ENCODE data around the gene TRDN.
"Not testable (repeated sequence)": the region's sequence is repeated elsewhere in the genome, so short reads cannot be mapped to it uniquely, and the experiment has no call there.

TRDN gene

GRCh38 chr6:123323452-123324329 is 313.1 kb downstream of the TRDN start:
- 0 out of 2 replicates have a peak overlapping the region, but pooled peaks have one; percentile 22 for H2AFZ ChIP-seq (ENCODE audit: low read depth, low read length)
- H3K9ac ChIP-seq (ENCODE audit: low read depth, low read length) = no peak overlapping the region
- no peaks in the 10 kb centered on the region for H3K27me3 ChIP-seq (ENCODE audit: insufficient read depth, low read length, poor library complexity)
- no peak for ATAC-seq (ENCODE audit: insufficient read depth, low read depth)
- no peaks in the 10 kb centered on the region for H3K36me3 ChIP-seq (ENCODE audit: insufficient read depth, low read length)
- H3K79me2 ChIP-seq (ENCODE audit: insufficient read depth, low read length) = no peaks in the 10 kb centered on the region
- H3K9me3 ChIP-seq (ENCODE audit: insufficient read depth, low read length, severe bottlenecking) = no peaks in the 10 kb centered on the region
- TF ChIP-seq CTCF (IDR thresholded peaks at IDR 0.05; ENCODE audit: borderline replicate concordance, extremely low read depth, low read length, poor library complexity, severe bottlenecking) (no peak), EZH2 (IDR thresholded peaks at IDR 0.05; ENCODE audit: borderline replicate concordance, low read depth, low read length, severe bottlenecking) (no peak)
- H3K27ac ChIP-seq (ENCODE audit: low read length) = no peak overlapping the region
- no peak overlapping the region for H3K4me3 ChIP-seq (ENCODE audit: low read depth in 1 of 2, low read length in 2 of 2)
- DNase-seq = no peak
- no peaks in the 10 kb centered on the region for H3K4me1 ChIP-seq (ENCODE audit: insufficient read depth, low read length)
- H4K20me1 ChIP-seq (ENCODE audit: insufficient read depth, low read length) = no peaks in the 10 kb centered on the region
- no peak overlapping the region for H3K4me2 ChIP-seq (ENCODE audit: insufficient read depth, low read length)

GRCh38 chr6:123321020-123321419 is 315.7 kb downstream of the TRDN start:
- H3K4me2 ChIP-seq (ENCODE audit: insufficient read depth, low read length) = no peak overlapping the region
- H3K36me3 ChIP-seq (ENCODE audit: insufficient read depth, low read length) = no peaks in the 10 kb centered on the region
- no peak overlapping the region for H3K9ac ChIP-seq (ENCODE audit: low read depth, low read length)
- H3K27ac ChIP-seq (ENCODE audit: low read length) = no peak overlapping the region
- H4K20me1 ChIP-seq (ENCODE audit: insufficient read depth, low read length) = no peaks in the 10 kb centered on the region
- H2AFZ ChIP-seq (ENCODE audit: low read depth, low read length) = no peak overlapping the region
- peaks cover 5% of the 10 kb centered on the region; the same call in 1 of the 2 replicates for H3K4me1 ChIP-seq (ENCODE audit: insufficient read depth, low read length)
- DNase-seq (no peak), ATAC-seq (ENCODE audit: insufficient read depth, low read depth) (no peak)
- TF ChIP-seq CTCF (IDR thresholded peaks at IDR 0.05; ENCODE audit: borderline replicate concordance, extremely low read depth, low read length, poor library complexity, severe bottlenecking) (no peak), EZH2 (IDR thresholded peaks at IDR 0.05; ENCODE audit: borderline replicate concordance, low read depth, low read length, severe bottlenecking) (no peak)
- no peaks in the 10 kb centered on the region for H3K27me3 ChIP-seq (ENCODE audit: insufficient read depth, low read length, poor library complexity)
- no peaks in the 10 kb centered on the region for H3K79me2 ChIP-seq (ENCODE audit: insufficient read depth, low read length)
- H3K9me3 ChIP-seq (ENCODE audit: insufficient read depth, low read length, severe bottlenecking) = no peaks in the 10 kb centered on the region
- no peak overlapping the region for H3K4me3 ChIP-seq (ENCODE audit: low read depth in 1 of 2, low read length in 2 of 2)

GRCh38 chr6:123316733-123317323 is 319.9 kb downstream of the TRDN start:
- H3K9ac ChIP-seq (ENCODE audit: low read depth, low read length) = no peak overlapping the region
- TF ChIP-seq EZH2 (IDR thresholded peaks at IDR 0.05; ENCODE audit: borderline replicate concordance, low read depth, low read length, severe bottlenecking) = no peak
- peak; percentile 47 for TF ChIP-seq CTCF (IDR thresholded peaks at IDR 0.05; ENCODE audit: borderline replicate concordance, extremely low read depth, low read length, poor library complexity, severe bottlenecking)
- peaks cover 2% of the 10 kb centered on the region for H3K9me3 ChIP-seq (ENCODE audit: insufficient read depth, low read length, severe bottlenecking)
- H3K36me3 ChIP-seq (ENCODE audit: insufficient read depth, low read length) = no peaks in the 10 kb centered on the region
- DNase-seq (no peak), ATAC-seq (ENCODE audit: insufficient read depth, low read depth) (no peak)
- no peak overlapping the region for H3K4me3 ChIP-seq (ENCODE audit: low read depth in 1 of 2, low read length in 2 of 2)
- H3K27me3 ChIP-seq (ENCODE audit: insufficient read depth, low read length, poor library complexity) = no peaks in the 10 kb centered on the region
- H3K27ac ChIP-seq (ENCODE audit: low read length) = no peak overlapping the region
- H3K4me1 ChIP-seq (ENCODE audit: insufficient read depth, low read length) = peaks cover 5% of the 10 kb centered on the region; the same call in 1 of the 2 replicates
- H3K4me2 ChIP-seq (ENCODE audit: insufficient read depth, low read length) = no peak overlapping the region
- H4K20me1 ChIP-seq (ENCODE audit: insufficient read depth, low read length) = no peaks in the 10 kb centered on the region
- no peaks in the 10 kb centered on the region for H3K79me2 ChIP-seq (ENCODE audit: insufficient read depth, low read length)
- no peak overlapping the region; the same call in 1 of the 2 replicates for H2AFZ ChIP-seq (ENCODE audit: low read depth, low read length)

- not testable (repeated sequence) for H3K27ac ChIP-seq (ENCODE audit: low read length); H3K79me2 ChIP-seq (ENCODE audit: insufficient read depth, low read length); DNase-seq
Observed at GRCh38 chr6:123314459-123314858, 322.3 kb downstream of the TRDN start.

More at GRCh38 chr6:123314459-123314858, 322.3 kb downstream of the TRDN start:
- H3K4me2 ChIP-seq (ENCODE audit: insufficient read depth, low read length); H2AFZ ChIP-seq (ENCODE audit: low read depth, low read length); H3K9me3 ChIP-seq (ENCODE audit: insufficient read depth, low read length, severe bottlenecking); H3K4me1 ChIP-seq (ENCODE audit: insufficient read depth, low read length); H4K20me1 ChIP-seq (ENCODE audit: insufficient read depth, low read length); H3K27me3 ChIP-seq (ENCODE audit: insufficient read depth, low read length, poor library complexity); H3K36me3 ChIP-seq (ENCODE audit: insufficient read depth, low read length); H3K9ac ChIP-seq (ENCODE audit: low read depth, low read length); H3K4me3 ChIP-seq (ENCODE audit: low read depth in 1 of 2, low read length in 2 of 2); ATAC-seq (ENCODE audit: insufficient read depth, low read depth): not testable (repeated sequence)
